HG03095 (cell line): ENCODE data around the gene TEX12.
"Not testable (repeated sequence)": the region's sequence is repeated elsewhere in the genome, so short reads cannot be mapped to it uniquely, and the experiment has no call there.

Experiments
- ATAC-seq: cut with Tn5 transposase; IDR thresholded peaks from one replicate; pipeline ENCODE4 v1.9.1; 2021; ENCODE audit warnings: moderate library complexity; ENCODE audit not compliant: unreplicated experiment

TEX12 gene

DNA sequence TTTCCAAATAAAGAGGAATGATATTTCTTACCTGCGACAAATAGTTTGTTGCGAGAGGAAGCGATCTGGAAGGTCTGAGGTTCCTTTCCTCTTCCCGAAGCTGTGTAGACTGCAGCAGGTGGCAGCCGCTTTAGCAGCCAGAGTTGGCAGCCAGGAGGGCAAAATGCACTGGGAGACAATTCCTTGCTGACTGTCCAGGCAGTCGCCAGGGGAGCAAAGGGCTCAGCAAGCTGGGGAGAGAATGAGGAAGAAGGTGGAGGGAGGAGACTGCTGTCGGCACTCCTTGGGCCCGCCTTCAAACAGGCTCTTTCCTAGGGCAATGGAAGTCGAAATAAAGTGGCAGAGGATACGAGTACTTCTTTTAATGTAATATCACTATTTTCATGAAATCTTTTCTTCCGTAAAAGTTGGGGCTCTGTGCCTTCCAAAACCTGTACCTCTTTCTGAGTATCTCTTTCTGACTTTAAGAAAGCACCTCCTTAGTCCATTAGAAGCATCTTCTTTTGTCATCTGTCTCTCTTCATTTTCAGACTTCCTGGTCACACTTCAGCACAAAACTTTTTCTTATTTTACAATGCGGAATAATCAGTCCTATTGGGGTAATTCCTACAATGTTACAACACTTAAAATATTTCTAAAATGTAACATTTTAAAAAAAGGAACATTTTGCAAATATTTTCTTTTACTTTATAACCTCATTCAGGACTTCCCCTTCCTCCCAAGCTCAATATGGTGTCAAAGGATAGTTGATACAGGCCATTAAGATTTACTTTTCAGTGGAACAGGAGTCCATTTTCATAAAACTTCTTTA is 3.1 kb upstream of the TEX12 start, which contains the start of gene IL18:
Gene IL18, minus strand, starts transcription at position 220 of the 811 bp plus-strand sequence. CDS start 9,041 bp downstream, outside the sequence.
- no peak for ATAC-seq

DNA sequence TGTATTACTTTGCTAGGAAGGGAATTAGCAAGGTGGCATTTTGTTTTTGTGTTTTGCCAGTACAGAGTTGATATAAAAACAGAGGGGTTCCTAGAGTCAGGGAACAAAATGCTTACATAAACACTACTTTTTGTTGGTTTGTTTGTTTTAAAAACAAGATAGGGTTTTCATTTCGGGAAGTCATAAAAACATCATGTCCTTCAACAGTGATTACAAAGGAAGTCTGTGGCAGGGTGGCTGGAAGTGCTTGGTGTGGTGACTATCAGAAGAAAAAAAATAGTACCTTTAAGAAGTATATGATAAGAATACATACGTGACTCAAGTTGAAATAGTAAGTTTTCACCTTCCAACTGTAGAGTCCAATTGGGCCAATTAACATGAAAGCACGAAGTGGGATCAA is 2.1 kb upstream of the TEX12 start:
- ATAC-seq = no peak

DNA sequence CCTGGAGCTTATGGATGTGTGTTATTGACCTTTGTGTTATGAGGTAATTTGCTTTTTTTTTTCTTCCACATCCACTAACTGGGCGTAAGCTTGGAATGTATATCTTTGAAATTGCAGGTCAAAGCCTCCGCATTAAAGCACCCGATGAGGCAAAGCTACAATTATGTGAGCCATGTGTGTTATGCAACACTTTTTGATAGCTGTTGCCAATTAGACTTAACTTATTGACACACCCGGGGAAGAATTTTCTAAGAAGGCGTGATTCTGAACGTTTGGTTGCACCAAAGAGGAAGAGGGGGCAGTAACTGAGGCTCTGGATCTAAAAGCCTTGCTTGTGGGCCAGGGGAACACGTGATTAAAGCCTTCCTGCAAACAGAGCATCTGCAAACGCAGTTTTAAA is 610 bp upstream of the TEX12 start:
- ATAC-seq = no peak

DNA sequence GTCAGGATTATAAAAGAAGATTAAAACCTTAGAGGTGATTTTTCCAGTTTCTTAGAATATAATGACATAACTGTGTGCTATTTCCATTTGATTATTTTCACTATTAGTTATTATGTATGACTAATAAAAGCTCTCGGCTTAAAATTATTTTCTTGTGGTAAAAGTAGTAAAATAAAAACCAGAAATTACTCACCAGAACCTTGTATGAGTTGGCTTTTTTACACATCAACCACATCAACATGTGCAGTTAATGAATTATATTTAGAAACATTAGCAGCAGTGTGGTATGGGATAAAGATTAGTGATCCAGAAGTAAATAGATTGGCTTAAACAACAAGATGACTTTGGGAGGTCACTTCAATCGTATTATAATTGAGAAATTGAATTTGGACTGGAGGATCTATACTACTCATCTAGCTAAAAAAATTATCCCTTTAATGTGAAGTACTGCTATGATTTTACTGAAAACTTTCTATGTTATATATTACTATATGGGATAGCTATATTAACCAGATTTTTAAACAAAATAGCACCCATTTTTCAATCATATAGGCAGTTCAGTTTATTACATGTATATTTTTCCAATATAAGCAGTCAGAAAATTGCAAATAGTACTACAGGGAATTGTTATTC is 5.3 kb downstream of the TEX12 start:
- ATAC-seq = no peak

DNA sequence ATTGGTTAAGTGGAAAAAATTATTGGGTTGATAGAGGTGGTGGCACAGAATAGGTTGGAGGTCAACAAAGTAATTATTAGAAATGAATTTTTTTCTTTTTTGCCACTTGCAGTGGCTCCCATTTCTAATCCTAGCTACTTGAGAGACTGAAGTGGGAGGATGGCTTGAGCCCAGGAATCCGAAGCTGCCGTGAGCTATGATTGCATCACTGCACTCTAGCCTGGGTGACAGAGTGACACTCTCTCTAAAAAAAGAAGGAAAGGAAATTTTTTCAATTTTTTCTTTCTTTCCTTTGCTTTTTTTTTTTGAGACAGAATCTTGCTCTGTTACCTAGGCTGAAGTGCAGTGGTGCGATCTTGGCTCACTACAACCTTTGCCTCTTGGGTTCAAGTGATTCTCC is 6.0 kb downstream of the TEX12 start:
- ATAC-seq = no peak

DNA sequence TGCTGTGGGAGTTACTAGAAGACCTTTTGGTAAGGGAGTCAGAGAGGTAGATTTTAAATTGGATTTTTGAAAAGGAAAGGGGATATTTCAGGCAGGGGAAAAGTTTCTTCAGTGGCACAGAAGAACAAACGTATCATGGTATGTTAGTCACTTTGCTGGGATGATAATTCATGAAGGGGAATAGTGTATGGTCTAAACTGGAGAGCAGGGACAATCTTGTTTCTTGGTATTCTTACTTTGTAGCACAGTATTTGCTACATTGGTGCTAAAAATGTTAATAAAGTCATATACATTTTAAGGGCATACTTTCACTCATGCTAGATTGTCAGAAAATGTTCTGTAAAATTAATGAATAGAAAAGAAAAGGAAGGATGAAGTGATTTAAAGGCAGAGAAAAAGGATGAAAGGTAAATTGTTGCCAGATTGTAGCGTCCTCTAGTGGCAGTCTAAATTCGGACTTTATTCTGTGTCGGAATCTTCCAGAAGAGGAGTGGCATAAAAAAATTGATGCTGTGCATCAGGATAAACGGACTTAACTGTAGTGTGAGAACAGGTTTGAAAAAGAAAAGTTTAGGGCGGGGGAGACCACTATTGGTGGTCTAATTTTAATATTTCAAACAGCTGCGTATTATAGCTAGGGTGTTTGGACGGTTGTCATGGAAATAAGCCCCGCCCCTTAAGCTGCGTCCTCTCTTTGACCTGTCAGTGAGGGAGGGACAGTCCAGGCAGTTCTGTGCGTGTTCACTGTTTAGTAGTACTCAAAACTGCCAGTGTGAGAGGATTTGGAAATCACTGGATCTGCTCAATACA is 7.8 kb downstream of the TEX12 start, which contains the start of gene BCO2:
Gene BCO2, plus strand, starts transcription at position 724 of the 810 bp plus-strand sequence. CDS start 90 bp downstream, outside the sequence.
- no peak for ATAC-seq

DNA sequence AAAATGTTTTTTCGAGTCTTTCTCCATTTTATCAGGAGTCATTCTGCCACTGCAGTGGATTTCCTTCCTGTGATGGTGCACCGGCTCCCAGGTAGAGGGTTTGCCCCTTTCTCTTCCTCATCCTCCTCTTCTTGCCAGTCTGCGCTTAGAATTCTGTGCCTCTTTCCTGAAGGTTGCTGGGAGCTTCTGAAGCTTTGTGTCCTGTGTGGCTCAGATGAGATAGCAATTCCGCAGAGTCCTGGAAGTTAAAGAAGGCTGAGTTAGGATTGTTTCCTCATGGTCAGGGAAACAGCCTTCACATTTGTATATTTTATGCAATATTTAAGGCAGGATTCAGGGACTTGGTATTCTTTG is 8.4 kb downstream of the TEX12 start:
- ATAC-seq = no peak

DNA sequence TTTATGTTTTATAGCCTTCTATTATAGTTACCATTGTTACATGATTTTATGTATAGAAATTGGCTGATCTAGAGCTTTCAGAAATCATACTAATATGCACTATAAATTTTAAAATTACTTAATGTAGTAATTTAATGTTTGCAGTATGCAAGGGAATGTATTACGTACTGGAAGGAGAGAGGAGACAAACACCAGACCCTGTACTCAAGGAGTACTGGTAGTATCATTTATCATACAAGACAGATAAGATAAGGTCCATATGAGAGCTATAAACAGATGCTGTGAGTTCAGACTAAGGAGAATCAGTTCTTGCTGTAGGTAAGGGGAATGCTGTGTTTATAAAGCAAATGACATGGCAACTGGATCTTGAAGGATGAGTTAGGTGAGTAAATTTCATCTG is 8.9 kb downstream of the TEX12 start:
- ATAC-seq = no peak

DNA sequence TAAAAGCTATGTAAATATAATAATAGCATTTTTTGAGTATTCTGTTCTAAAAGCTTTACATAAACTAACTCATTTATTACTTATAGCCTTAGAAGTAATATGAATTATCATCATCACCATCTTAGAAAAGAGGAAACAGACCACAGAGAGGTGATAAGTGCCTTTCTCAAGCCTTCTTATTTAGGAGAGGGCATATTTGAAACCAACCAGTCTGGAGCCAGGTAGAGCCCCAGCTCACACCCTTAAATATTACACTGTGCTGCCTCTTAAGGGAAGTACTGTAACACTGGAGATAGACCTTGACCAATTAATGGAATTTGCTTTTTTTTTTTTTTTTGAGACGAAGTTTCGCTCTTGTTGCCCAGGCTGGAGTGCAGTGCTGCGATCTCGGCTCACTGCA is 10.4 kb downstream of the TEX12 start:
- no peak for ATAC-seq

DNA sequence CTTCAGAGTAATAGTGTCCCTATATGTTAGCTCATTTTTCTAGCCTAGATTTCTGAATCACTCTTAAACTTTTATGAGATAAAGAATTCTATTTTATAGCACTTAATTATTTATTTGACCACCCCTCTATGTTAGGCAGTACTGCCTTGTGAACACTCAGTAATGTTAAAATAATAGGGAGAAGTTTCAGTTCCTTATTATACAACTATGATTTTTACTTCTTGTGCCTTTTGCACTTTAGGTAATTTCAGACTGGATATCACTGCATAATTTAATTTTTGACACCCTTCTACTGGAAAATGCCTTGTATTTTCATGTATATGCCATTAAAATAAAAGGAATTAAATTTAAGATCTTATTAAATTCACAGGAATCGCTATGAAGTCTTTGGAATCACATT is 11.3 kb downstream of the TEX12 start:
- no peak for ATAC-seq

DNA sequence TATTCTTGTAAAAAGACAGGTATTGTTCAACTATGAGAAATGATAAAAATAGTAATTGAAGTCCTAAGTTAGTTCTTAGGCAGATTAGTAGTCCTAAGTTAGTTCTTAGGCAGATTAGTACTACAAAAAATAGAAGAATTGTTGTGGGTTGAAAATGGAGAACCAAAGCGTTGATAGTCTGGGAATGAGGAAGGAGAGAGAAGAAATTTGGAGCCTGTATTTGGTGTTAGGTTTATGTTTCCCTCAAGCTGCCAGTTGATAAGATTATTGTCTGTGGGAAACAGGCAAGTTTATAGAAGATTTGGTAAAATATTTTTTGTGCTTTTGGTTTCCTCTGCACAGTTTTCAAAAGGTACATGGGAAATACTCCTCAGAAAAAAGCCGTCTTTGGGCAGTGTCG is 11.8 kb downstream of the TEX12 start:
- no peak for ATAC-seq

DNA sequence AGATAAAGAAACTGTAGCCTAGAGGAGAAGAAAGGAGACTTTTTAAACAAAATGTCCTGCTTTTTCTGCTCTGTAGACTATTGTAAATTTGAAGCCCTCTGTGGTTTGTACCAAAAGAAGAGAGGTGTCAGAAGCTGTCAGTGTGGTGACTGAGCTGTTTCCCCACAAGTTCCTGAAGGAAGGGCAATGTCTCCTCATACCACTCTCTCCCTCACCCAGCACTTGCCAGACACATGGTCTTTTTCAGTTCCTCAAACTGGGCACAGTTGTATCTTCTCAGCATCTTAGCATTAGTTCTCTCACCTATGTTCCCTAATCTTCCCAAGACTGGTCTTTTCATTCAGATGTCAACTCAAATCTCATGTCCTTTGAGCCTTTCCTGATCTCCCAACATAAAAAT is 12.4 kb downstream of the TEX12 start:
- ATAC-seq = no peak

DNA sequence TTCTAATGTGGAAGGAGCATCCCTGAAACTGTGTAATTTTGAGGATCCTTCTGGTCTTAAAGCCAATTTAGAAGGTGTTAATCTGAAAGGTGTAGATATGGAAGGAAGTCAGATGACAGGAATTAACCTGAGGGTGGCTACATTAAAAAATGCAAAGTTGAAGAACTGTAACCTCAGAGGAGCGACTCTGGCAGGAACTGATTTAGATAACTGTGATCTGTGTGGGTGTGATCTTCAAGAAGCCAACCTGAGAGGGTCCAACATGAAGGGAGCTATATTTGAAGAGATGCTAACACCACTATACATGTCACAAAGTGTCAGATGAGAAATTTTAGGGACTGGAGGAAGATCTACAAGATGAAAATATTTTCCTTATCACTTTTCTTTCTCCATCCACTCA is 15.7 kb downstream of the TEX12 start:
- ATAC-seq = no peak

DNA sequence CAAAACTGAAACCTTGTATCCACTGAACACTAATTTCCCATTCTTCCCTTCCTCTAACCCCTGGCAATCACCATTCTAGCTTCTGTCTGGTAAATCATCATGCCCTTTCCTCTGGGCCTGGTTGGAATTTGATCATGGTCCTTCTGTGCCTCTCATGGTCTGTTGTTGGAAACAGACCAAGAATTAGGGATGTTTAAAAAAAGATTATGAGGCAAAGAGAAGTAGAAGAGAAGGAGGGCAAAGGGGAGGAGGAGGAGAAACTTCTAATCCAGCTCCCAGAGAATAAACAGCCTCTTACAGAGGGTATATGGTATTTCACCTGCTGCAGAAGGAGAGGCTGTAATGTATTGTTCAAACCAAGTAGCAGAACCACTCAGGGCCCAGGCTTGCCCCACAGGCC is 18.7 kb downstream of the TEX12 start:
- no peak for ATAC-seq

DNA sequence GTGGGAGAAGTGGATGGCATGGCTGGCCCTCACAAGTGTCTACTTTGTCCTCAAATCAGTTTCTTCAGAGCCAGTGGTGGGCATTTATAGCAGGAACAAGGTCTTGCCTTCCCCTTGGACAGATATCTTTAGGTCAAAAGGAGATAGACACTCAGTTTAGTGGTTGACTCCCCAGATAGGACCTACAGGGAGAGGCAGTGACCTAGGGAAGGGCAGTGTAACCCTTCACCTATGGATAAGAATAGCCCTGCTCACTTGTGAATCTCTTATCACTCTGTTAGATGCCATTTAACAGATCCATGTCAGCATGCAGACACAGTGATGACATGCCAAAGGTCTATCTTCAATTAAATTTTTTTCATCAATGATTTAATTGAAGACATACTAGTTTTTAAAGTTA is 19.1 kb downstream of the TEX12 start:
- no peak for ATAC-seq

DNA sequence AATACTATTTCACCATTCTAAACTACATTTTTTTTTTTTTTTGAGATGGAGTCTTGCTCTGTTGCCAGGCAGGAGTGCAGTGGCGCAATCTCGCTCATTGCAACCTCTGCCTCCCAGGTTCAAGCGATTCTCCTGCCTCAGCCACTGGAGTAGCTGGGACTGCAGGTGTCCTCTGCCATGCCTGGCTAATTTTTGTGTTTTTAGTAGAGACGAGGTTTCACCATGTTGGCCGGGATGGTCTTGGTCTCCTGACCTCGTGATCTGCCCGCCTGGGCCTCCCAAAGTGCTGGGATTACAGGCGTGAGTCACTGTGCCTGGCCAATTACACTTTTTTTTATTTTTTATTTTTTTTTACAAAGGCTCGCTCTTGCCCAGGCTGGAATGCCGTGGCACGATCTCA is 27.9 kb downstream of the TEX12 start:
- not testable (repeated sequence) for ATAC-seq

DNA sequence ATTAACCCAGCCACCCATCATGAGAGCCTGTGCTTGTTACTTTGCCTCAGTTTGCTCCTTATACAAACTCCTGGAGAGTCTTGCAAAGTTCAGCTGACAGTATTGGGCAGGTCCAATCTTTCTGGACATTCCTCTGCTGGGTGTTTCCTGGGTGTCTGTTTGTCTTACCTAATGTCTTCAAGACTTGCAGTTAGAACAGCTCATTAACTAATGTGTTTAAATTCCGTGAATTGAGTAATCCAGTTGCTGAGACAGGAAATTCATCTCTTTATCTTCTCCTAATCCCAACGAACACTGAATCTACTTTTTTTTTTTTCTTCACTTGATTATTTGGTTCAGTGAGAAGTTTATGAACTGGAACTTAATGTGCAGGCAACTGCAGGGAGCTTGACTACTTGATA is 28.8 kb downstream of the TEX12 start:
- no peak for ATAC-seq

DNA sequence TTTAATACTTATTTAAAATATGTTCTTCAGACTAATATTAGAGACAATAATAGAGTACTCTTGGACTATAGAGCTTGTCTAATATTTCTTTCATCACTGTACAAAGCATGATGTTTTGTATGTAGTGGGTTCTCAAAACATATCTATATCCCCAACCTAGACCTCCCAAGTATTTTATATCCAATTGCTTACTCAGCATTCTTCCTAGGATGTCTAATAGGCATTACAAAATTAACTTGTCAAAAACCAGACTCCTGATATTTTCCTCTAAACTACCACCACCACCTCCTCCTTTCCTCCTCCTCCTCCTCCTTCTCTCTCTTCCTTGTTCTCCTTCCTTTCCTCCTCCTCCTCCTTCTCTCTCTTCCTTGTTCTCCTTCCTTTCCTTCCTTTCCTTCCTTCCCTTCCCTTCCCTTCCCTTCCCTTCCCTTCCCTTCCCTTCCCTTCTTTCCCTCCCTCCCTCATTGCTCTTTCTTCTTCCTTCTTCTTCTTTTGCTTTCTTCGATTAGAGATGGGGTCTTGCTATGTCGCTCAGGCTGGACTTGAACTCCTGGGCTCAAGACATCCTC is 29.4 kb downstream of the TEX12 start:
- ATAC-seq = no peak

DNA sequence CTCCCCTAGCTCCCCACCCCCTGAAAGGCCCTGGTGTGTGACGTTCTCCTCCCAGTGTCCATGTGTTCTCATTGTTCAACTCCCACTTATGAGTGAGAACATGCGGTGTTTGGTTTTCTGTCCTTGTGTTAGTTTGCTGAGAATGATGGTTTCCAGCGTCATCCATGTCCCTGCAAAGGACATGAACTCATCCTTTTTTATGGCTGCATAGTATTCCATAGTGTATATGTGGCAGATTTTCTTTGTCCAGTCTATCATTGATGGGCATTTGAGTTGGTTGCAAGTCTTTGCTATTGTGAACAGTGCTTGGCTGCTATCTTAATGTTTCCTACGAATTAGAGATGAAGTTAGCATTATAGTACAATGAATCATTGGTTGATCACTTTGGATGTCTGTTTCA is 31.9 kb downstream of the TEX12 start:
- ATAC-seq = not testable (repeated sequence)

DNA sequence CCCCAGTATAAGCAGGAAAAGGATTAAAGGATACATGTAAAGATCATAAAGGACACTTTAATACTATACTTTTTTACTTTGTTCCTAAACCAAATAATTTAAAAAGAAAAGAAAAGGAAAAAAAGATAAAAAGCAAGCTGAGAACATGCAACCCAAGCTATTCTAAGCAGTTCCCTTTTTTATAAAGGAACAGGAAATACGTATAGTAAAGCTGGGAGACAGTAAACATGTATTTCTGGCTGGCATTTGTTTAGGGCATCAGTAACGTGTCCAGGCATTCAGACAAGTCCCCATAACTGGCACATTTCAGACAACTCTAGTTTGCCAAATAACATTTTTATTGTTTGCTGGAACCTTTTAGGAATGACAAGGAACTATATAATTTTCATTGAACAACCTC is 33.1 kb downstream of the TEX12 start:
- no peak for ATAC-seq

DNA sequence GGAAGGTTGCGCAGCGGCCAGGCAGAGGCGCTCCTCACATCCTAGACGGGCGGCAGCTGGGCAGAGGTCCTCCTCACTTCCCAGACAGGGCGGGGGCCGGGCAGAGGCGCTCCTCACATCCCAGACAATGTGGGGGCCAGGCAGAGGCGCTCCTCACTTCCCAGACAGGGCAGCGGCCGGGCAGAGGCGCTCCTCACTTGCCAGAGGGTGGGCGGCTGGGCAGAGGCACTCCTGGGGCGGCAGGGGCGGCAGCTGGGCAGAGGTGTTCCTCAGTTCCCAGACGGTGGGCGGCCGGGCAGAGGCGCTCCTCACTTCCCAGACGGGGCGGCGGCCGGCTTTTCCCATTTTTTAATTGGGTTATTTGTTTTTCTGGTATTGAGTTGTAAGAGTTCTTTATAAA is 38.9 kb downstream of the TEX12 start:
- no peak for ATAC-seq
